Psoas muscle (tissue), 8 donors: ENCODE measurements around the gene TREM2. TPM values are rescaled to one million over a fixed set of nuclear protein-coding genes. Genes with fewer than 3 reads are reported as not detected.

Experiments used
- ATAC-seq, 4 donors: fragments of 200-7000 bp; cut with Tn5 transposase; one replicate each; pipeline ENCODE4 v1.9.1; 2020; ENCODE audit warnings: moderate library complexity in 3 of 4, mild to moderate bottlenecking in 2 of 4
- DNase-seq, 2 donors: peaks; one replicate each; pipeline ENCODE4 v3.0.0-alpha.2; 2020
- H3K27ac ChIP-seq: fragments of 200-600 bp; one replicate; pipeline ENCODE4 v1.8.0; 2022
- H3K27me3 ChIP-seq, 3 donors: fragments of 200-600 bp in 1 of 3; one replicate each; pipeline versions ENCODE4 v1.6.1 to v1.8.0; 2013 to 2022; ENCODE audit warnings: low read length in 2 of 3, mild to moderate bottlenecking in 2 of 3, moderate library complexity in 1 of 3; ENCODE audit not compliant: insufficient read depth in 3 of 3
- H3K36me3 ChIP-seq, 2 donors: fragments of 200-600 bp in 1 of 2; one replicate each; pipeline versions ENCODE4 v1.6.1 to v1.8.0; 2013 to 2022; ENCODE audit warnings: low read depth in 1 of 2, mild to moderate bottlenecking in 1 of 2, moderate library complexity in 1 of 2; ENCODE audit not compliant: insufficient read depth in 1 of 2
- H3K4me1 ChIP-seq: fragments of 200-600 bp; one replicate; pipeline ENCODE4 v1.8.0; 2022
- H3K4me3 ChIP-seq: fragments of 200-600 bp; one replicate; pipeline ENCODE4 v1.8.0; 2022; ENCODE audit warnings: mild to moderate bottlenecking
- H3K9me3 ChIP-seq: fragments of 200-600 bp; one replicate; pipeline ENCODE4 v1.8.0; 2022
- WGBS, 3 donors: extraction: QIAGEN DNeasy Blood & Tissue Kit; methylation state at CpG; one replicate each; pipeline versions ENCODE4 v1.1.6 to v1.1.7; 2013; 5-methylcytosine and 5-hydroxymethylcytosine counted together
- intact Hi-C, 2 donors: fragments of 100-400 bp; cut with DNase I; formaldehyde crosslinking; loops; one replicate each; pipeline versions ENCODE4 v1.11.0 to v1.14.2; 2022
- polyA plus RNA-seq, 3 donors: library from polyadenylated mRNA; stranded (reverse); fragments of 200-250 nt; gene quantifications; one replicate each; pipeline ENCODE4 v1.2.3, GENCODE V29; 2013
- total RNA-seq, 4 donors: library from RNA; stranded (reverse); fragmentation: NEBNext Ultra II Directional in 2 of 4; extraction: Animal tissue kit (Norgen Biotek cat#: 25700) in 2 of 4; gene quantifications; one replicate each; pipeline versions ENCODE4 v1.2.1 to v1.2.4, GENCODE V29; 2021 to 2023
- TF ChIP-seq, protein P1 (sequence below): fragments of 200-600 bp; IDR thresholded peaks from one replicate; pipeline ENCODE4 v1.8.0; 2022; ENCODE audit warnings: antibody characterized with exemption
- donor health status: healthy with polysubstance abuse.
- donor health status: DM: no; HTN: no; CAD: no; lungs with moderate emphysema.
- donor health status: Bipolar disorder and iron deficiency.
- donor health status: healthy.
- donor health status: DM: yes; HTN: yes; CAD: no.
- donor health status: DM: no; HTN: no; CAD: no.
- donor health status: DM: no; HTN: no; CAD: no.
- donor health status: DM: yes; HTN: yes; CAD: no.

The TREM2 gene
- total and polyA plus RNA-seq, 7 donors = 0.12 to 0.73 (median 0.40) TPM; not detected in 1

GRCh38 chr6:41163419-41163717, 452 bp upstream of the TREM2 start:
- Histone ChIP-seq H3K36me3 (no peaks in the 10 kb centered on the region), H3K27me3 (peaks cover 0 to 2% (median 0%) of the 10 kb centered on the region in 3 donors), H3K4me3 (no peak overlapping the region), H3K9me3 (no peaks in the 10 kb centered on the region), H3K4me1 (no peaks in the 10 kb centered on the region), H3K27ac (no peak overlapping the region)
- 78 to 88% (median 85%) methylated on average over 1 of the region's 1 CpG for WGBS, 3 donors
- no peak for ATAC-seq
- DNase-seq = no peak
- intact Hi-C loops = no loop called here
- TF ChIP-seq, protein P1, sequence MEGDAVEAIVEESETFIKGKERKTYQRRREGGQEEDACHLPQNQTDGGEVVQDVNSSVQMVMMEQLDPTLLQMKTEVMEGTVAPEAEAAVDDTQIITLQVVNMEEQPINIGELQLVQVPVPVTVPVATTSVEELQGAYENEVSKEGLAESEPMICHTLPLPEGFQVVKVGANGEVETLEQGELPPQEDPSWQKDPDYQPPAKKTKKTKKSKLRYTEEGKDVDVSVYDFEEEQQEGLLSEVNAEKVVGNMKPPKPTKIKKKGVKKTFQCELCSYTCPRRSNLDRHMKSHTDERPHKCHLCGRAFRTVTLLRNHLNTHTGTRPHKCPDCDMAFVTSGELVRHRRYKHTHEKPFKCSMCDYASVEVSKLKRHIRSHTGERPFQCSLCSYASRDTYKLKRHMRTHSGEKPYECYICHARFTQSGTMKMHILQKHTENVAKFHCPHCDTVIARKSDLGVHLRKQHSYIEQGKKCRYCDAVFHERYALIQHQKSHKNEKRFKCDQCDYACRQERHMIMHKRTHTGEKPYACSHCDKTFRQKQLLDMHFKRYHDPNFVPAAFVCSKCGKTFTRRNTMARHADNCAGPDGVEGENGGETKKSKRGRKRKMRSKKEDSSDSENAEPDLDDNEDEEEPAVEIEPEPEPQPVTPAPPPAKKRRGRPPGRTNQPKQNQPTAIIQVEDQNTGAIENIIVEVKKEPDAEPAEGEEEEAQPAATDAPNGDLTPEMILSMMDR = no peak

DNA sequence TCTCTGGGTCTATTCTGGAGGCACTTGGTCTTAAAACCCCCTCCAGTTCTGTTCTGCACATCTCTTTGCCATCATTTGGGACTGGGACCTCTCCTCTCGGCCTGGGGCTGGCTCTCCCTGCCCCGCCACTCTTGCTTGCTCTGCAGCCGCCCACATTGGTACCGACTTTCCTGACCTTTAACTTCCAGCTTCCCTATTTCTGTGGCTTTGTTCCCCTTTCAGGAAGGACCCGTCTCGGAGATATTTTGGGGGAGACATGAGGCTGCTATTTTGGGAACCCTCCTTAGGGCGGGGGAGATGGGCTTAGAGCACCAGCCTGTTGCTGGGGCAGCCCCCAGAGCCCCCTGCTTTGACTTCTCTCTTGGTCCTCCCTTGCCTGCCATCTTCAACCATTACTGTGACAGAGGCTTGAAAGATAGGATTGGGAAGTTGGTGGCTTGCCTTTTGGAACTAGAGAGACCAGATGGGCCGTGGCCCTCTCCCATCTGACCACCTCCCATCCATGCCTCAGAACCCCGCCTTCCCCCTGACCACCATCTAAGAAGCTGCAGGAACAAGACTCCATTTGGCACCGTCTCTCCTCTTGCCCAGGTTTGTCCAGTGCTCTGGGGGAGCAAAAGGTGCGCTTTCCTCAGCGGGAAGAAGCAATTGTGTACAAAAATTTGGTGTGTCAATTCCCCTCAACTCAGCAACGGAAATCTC, 914 bp downstream of the TREM2 start:
- Histone ChIP-seq H3K4me3 (no peak overlapping the region), H3K9me3 (no peaks in the 10 kb centered on the region), H3K4me1 (no peaks in the 10 kb centered on the region), H3K36me3 (no peaks in the 10 kb centered on the region), H3K27ac (no peak overlapping the region), H3K27me3 (peaks cover 0 to 2% (median 0%) of the 10 kb centered on the region in 3 donors)
- TF ChIP-seq, protein P1 = no peak
- no peak for ATAC-seq
- WGBS, 3 donors = 73 to 83% (median 78%) methylated on average over 13 of the region's 13 CpGs
- DNase-seq = no peak
- intact Hi-C loops = no loop called here

- TF ChIP-seq, protein P1 = no peak
- Histone ChIP-seq H3K36me3 (no peaks in the 10 kb centered on the region), H3K4me1 (no peaks in the 10 kb centered on the region), H3K27me3 (peaks cover 0 to 2% (median 0%) of the 10 kb centered on the region in 3 donors), H3K27ac (no peak overlapping the region), H3K9me3 (no peaks in the 10 kb centered on the region), H3K4me3 (no peak overlapping the region)
- ATAC-seq = no peak
- WGBS, 3 donors = 85 to 99% (median 95%) methylated on average over 10 of the region's 10 CpGs
- intact Hi-C loops = no loop called here
- DNase-seq = no peak
Observed at GRCh38 chr6:41161380-41161779, 1.5 kb downstream of the TREM2 start.

- intact Hi-C loops = no loop called here
- H3K36me3 ChIP-seq = no peaks in the 10 kb centered on the region
- DNase-seq (no peak), ATAC-seq (no peak)
- H3K4me3 ChIP-seq = no peak overlapping the region
- H3K4me1 ChIP-seq = no peaks in the 10 kb centered on the region
- WGBS, 3 donors = 76 to 83% (median 77%) methylated on average over 3 of the region's 3 CpGs
- H3K27me3 ChIP-seq = peaks cover 0 to 2% (median 0%) of the 10 kb centered on the region in 3 donors
- no peaks in the 10 kb centered on the region for H3K9me3 ChIP-seq
- TF ChIP-seq, protein P1 = no peak
- H3K27ac ChIP-seq = no peak overlapping the region
Observed at GRCh38 chr6:41160933-41161332, 2.0 kb downstream of the TREM2 start.
